ENCODE results near the gene C11orf21.
"Not testable (repeated sequence)": the region's sequence is repeated elsewhere in the genome, so short reads cannot be mapped to it uniquely, and the experiment has no call there.

The C11orf21 gene

GRCh38 chr11:2301631-2302305, at the start of gene C11orf21, which contains the start of gene TSPAN32:
TSS of gene C11orf21 (minus strand) at chr11:2301918. CDS start at chr11:2301808, 110 bp downstream.
TSS of gene TSPAN32 (plus strand) at chr11:2302013. CDS start at chr11:2302150, 137 bp downstream.
- DNase-seq = peak; percentile 66

GRCh38 chr11:2348986-2349385, 47.3 kb upstream of the C11orf21 start:
- no peak for DNase-seq

- no peak for DNase-seq
These were observed 45.7 kb upstream of the C11orf21 start for GRCh38 chr11:2347308-2347830.

GRCh38 chr11:2346586-2347307, 45.0 kb upstream of the C11orf21 start:
- no peak for DNase-seq

GRCh38 chr11:2346014-2346413, 44.3 kb upstream of the C11orf21 start:
- no peak for DNase-seq

- no peak for DNase-seq
These were observed 43.3 kb upstream of the C11orf21 start for GRCh38 chr11:2345050-2345449.

- no peak for DNase-seq
These were observed 41.8 kb upstream of the C11orf21 start for GRCh38 chr11:2343502-2343901.

- DNase-seq = no peak
These were observed 41.3 kb upstream of the C11orf21 start for GRCh38 chr11:2342981-2343380.

- no peak for DNase-seq
These were observed 40.8 kb upstream of the C11orf21 start for GRCh38 chr11:2342557-2342956.

GRCh38 chr11:2338760-2339159, 37.0 kb upstream of the C11orf21 start:
- not testable (repeated sequence) for DNase-seq

GRCh38 chr11:2335286-2335685, 33.6 kb upstream of the C11orf21 start:
- DNase-seq = not testable (repeated sequence)

- DNase-seq = not testable (repeated sequence)
These were observed 31.9 kb upstream of the C11orf21 start for GRCh38 chr11:2333486-2334205.

GRCh38 chr11:2332569-2332968, 30.9 kb upstream of the C11orf21 start:
- not testable (repeated sequence) for DNase-seq

- DNase-seq = no peak
These were observed 29.7 kb upstream of the C11orf21 start for GRCh38 chr11:2331404-2331803.

- no peak for DNase-seq
These were observed 29.0 kb upstream of the C11orf21 start for GRCh38 chr11:2330696-2331095.

- no peak for DNase-seq
These were observed 27.8 kb upstream of the C11orf21 start for GRCh38 chr11:2329551-2329950.

- DNase-seq = no peak
These were observed 27.1 kb upstream of the C11orf21 start for GRCh38 chr11:2328656-2329354.

- no peak for DNase-seq
These were observed 26.3 kb upstream of the C11orf21 start for GRCh38 chr11:2328021-2328420.

GRCh38 chr11:2327032-2327431, 25.3 kb upstream of the C11orf21 start:
- DNase-seq = no peak

GRCh38 chr11:2325719-2326118, 24.0 kb upstream of the C11orf21 start:
- no peak for DNase-seq

GRCh38 chr11:2325123-2325522, 23.4 kb upstream of the C11orf21 start:
- no peak for DNase-seq

GRCh38 chr11:2321311-2321683, 19.6 kb upstream of the C11orf21 start:
- DNase-seq = peak; percentile 13

Measured in right forelimb (tissue), 1 donor.